ENCODE data around the gene ZC3H14.

The ZC3H14 gene

GRCh38 chr14:88611878-88612277 is 49.0 kb downstream of the ZC3H14 start:
- H3K4me1 Mint-ChIP-seq (ENCODE audit: low read depth) = peaks cover 13% of the 10 kb centered on the region
- no peaks in the 10 kb centered on the region for H3K9me3 Mint-ChIP-seq (ENCODE audit: low read depth)
- H3K27ac Mint-ChIP-seq = no peak overlapping the region
- H3K36me3 Mint-ChIP-seq = peaks cover 15% of the 10 kb centered on the region
- H3K27me3 Mint-ChIP-seq = no peaks in the 10 kb centered on the region
- H3K4me3 Mint-ChIP-seq = no peak overlapping the region

GRCh38 chr14:88612981-88613380 is 50.1 kb downstream of the ZC3H14 start:
- H3K36me3 Mint-ChIP-seq = peaks cover 12% of the 10 kb centered on the region
- H3K9me3 Mint-ChIP-seq (ENCODE audit: low read depth) = no peaks in the 10 kb centered on the region
- peak overlapping the region; percentile 22 for H3K27ac Mint-ChIP-seq
- H3K4me1 Mint-ChIP-seq (ENCODE audit: low read depth) = peaks cover 13% of the 10 kb centered on the region
- no peaks in the 10 kb centered on the region for H3K27me3 Mint-ChIP-seq
- no peak overlapping the region for H3K4me3 Mint-ChIP-seq

DNA sequence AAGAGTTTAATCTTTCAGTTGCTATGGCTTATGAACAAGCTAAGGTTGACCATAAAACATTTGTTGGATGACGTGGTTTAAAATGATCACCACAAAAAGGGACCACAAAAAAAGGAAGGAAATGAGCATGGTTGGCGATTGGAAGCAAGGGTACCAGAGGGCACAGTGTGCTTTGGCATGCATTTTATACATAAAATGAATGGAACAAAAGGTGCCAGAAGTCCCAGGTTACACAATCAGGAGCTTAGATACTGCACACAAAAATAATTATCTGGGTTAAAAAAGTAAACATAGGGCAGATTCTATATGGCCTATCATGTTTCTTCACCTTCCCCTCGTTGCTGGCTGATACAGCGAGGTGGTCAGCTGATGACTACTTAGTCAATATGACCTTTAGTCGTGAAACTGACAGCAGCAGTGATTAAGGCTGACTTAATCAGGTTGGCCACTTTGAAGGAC is 50.7 kb downstream of the ZC3H14 start:
- peaks cover 13% of the 10 kb centered on the region for H3K36me3 Mint-ChIP-seq
- H3K27ac Mint-ChIP-seq = no peak overlapping the region
- H3K4me3 Mint-ChIP-seq = no peak overlapping the region
- H3K27me3 Mint-ChIP-seq = no peaks in the 10 kb centered on the region
- H3K9me3 Mint-ChIP-seq (ENCODE audit: low read depth) = no peaks in the 10 kb centered on the region
- peaks cover 13% of the 10 kb centered on the region for H3K4me1 Mint-ChIP-seq (ENCODE audit: low read depth)

GRCh38 chr14:88614218-88614907 is 51.5 kb downstream of the ZC3H14 start:
- Mint-ChIP-seq H3K27me3 (no peaks in the 10 kb centered on the region), H3K9me3 (ENCODE audit: low read depth) (no peaks in the 10 kb centered on the region), H3K4me1 (ENCODE audit: low read depth) (peaks cover 13% of the 10 kb centered on the region), H3K36me3 (peaks cover 13% of the 10 kb centered on the region), H3K4me3 (no peak overlapping the region), H3K27ac (no peak overlapping the region)

GRCh38 chr14:88616697-88617096 is 53.9 kb downstream of the ZC3H14 start:
- no peak overlapping the region for H3K4me3 Mint-ChIP-seq
- H3K27me3 Mint-ChIP-seq = no peaks in the 10 kb centered on the region
- no peak overlapping the region for H3K27ac Mint-ChIP-seq
- H3K9me3 Mint-ChIP-seq (ENCODE audit: low read depth) = no peaks in the 10 kb centered on the region
- peaks cover 10% of the 10 kb centered on the region for H3K36me3 Mint-ChIP-seq
- H3K4me1 Mint-ChIP-seq (ENCODE audit: low read depth) = peaks cover 12% of the 10 kb centered on the region

DNA sequence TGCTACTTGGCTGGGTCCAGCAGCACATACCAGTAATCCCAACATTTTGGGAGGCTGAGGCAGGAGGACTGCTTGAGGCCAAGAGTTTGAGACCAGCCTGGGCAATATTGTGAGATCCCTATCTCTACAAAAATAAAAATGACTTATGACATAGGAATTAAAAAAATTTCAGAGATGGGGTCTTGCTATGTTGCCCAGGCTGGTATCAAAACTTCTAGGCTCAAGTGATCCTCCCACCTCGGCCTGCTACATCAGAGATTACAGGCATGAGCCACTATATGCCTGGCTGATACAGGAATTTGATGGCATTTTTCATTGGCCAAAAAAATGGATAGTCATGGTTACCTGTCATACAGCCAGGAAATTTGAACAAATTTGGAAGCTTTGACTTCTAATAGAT is 54.6 kb downstream of the ZC3H14 start:
- no peaks in the 10 kb centered on the region for H3K9me3 Mint-ChIP-seq (ENCODE audit: low read depth)
- H3K27ac Mint-ChIP-seq = no peak overlapping the region
- no peaks in the 10 kb centered on the region for H3K27me3 Mint-ChIP-seq
- peaks cover 10% of the 10 kb centered on the region for H3K4me1 Mint-ChIP-seq (ENCODE audit: low read depth)
- peaks cover 10% of the 10 kb centered on the region for H3K36me3 Mint-ChIP-seq
- H3K4me3 Mint-ChIP-seq = no peak overlapping the region

DNA sequence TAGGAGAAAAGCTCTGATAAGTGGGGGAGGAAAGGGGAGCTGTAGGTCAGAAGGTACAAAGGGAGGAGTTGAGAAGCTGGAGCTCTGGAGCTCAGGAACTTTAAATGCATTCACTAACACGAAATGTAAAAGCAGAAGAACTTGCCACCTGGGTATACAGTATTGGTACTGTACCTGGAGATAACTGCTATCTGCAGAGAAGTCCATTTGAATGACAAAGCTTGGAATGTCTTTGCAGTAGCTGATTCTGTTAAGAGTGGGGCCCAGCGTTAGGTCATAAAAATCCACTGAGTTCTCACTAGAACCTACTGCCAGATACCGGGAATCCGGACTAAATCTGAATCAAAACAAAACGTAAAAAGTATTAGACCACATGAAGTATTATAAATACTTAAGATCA is 55.6 kb downstream of the ZC3H14 start:
- Mint-ChIP-seq H3K27ac (no peak overlapping the region), H3K36me3 (peaks cover 5% of the 10 kb centered on the region), H3K4me3 (no peak overlapping the region), H3K27me3 (no peaks in the 10 kb centered on the region), H3K9me3 (ENCODE audit: low read depth) (no peaks in the 10 kb centered on the region), H3K4me1 (ENCODE audit: low read depth) (peaks cover 3% of the 10 kb centered on the region)

GRCh38 chr14:88621100-88621499 is 58.3 kb downstream of the ZC3H14 start:
- Mint-ChIP-seq H3K36me3 (peaks cover 9% of the 10 kb centered on the region), H3K9me3 (ENCODE audit: low read depth) (no peaks in the 10 kb centered on the region), H3K4me3 (no peak overlapping the region), H3K4me1 (ENCODE audit: low read depth) (no peaks in the 10 kb centered on the region), H3K27ac (peak overlapping the region; percentile 43), H3K27me3 (no peaks in the 10 kb centered on the region)

DNA sequence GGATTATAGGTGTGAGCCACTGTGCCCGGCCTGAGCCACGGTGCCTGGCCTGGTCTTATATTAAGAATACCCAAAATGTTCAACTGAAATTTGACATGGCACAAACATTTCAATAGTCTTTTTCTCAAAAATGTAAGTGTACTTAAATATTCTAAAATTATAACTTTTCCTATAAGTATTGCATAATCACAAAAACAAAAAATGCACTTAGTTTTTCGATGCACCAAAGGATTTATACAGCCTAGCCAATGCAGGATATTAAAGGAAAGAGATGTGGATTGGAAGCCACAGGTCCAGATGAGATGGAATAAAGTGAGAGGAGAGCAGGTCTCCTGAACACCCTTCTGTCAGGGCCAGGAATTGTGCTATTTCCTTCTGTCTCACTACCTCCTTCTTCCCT is 62.8 kb downstream of the ZC3H14 start:
- no peaks in the 10 kb centered on the region for H3K9me3 Mint-ChIP-seq (ENCODE audit: low read depth)
- no peaks in the 10 kb centered on the region for H3K4me1 Mint-ChIP-seq (ENCODE audit: low read depth)
- H3K4me3 Mint-ChIP-seq = no peak overlapping the region
- no peak overlapping the region for H3K27ac Mint-ChIP-seq
- H3K27me3 Mint-ChIP-seq = no peaks in the 10 kb centered on the region
- H3K36me3 Mint-ChIP-seq = peaks cover 6% of the 10 kb centered on the region

DNA sequence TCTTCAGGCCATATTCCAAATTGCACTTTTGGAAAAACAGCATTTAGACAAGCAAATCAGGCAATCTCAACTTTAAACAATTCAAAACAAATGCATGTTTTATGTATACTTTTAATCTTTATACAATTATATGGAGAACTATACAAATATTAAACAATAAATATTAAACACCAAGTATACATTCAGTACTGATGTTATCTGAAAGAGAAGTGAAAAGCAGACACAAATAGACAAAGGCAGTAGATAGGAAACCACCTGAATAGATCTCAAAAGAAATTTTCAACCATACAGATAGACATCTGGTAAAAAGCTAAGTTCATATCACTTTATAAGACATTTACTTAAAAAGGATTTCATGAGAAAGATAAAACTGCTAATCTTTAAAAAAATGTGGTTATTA is 65.2 kb downstream of the ZC3H14 start:
- no peaks in the 10 kb centered on the region for H3K9me3 Mint-ChIP-seq (ENCODE audit: low read depth)
- no peaks in the 10 kb centered on the region for H3K4me1 Mint-ChIP-seq (ENCODE audit: low read depth)
- H3K27ac Mint-ChIP-seq = no peak overlapping the region
- no peaks in the 10 kb centered on the region for H3K27me3 Mint-ChIP-seq
- H3K4me3 Mint-ChIP-seq = no peak overlapping the region
- peaks cover 12% of the 10 kb centered on the region for H3K36me3 Mint-ChIP-seq

DNA sequence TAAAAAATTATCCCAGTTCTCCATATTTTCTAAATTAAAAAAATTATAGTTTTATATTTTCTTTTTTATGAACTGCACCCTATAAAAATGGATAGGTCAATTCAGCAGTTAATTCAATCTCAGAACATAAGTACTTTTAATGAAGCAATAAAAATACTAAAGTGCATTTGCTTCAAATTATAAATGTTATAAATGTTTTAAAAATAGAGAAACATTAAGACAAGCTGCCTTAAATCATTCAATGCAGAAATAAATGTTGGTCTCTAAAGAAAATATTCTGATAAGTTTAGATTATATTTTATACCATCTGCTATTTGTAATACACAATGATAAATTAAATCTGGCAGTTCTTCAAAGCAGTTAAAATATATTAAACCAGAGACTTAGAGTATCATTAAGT is 65.6 kb downstream of the ZC3H14 start:
- Mint-ChIP-seq H3K4me1 (ENCODE audit: low read depth) (no peaks in the 10 kb centered on the region), H3K27me3 (no peaks in the 10 kb centered on the region), H3K27ac (no peak overlapping the region), H3K4me3 (no peak overlapping the region), H3K9me3 (ENCODE audit: low read depth) (no peaks in the 10 kb centered on the region), H3K36me3 (peaks cover 12% of the 10 kb centered on the region)

DNA sequence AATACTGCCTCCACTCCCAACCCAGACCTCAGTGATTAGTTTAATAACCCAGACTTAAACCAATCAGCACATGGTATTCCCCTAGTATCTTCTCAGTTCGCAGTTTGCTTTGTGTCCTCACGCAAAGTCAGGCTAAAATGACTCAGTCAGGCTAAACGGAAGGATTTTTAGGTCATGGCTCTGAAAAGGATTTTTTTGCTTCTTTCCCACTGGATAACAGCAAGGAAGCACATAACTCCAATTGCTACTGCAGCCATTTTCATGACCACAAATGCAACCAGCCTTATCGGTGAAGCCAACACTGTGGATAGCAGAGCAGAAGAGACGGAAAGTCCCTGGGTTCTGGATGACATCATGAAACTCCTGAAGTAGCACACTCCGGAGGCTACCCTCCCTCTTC is 67.7 kb downstream of the ZC3H14 start:
- no peaks in the 10 kb centered on the region for H3K4me1 Mint-ChIP-seq (ENCODE audit: low read depth)
- no peak overlapping the region for H3K4me3 Mint-ChIP-seq
- H3K36me3 Mint-ChIP-seq = peaks cover 11% of the 10 kb centered on the region
- H3K27me3 Mint-ChIP-seq = no peaks in the 10 kb centered on the region
- H3K9me3 Mint-ChIP-seq (ENCODE audit: low read depth) = no peaks in the 10 kb centered on the region
- no peak overlapping the region for H3K27ac Mint-ChIP-seq

- Mint-ChIP-seq H3K9me3 (ENCODE audit: low read depth) (no peaks in the 10 kb centered on the region), H3K4me3 (no peak overlapping the region), H3K4me1 (ENCODE audit: low read depth) (no peaks in the 10 kb centered on the region), H3K36me3 (peaks cover 12% of the 10 kb centered on the region), H3K27me3 (no peaks in the 10 kb centered on the region), H3K27ac (no peak overlapping the region)
Measured at GRCh38 chr14:88631091-88631490, 68.3 kb downstream of the ZC3H14 start.

GRCh38 chr14:88632512-88632911 is 69.7 kb downstream of the ZC3H14 start:
- H3K27ac Mint-ChIP-seq = no peak overlapping the region
- no peak overlapping the region for H3K4me3 Mint-ChIP-seq
- H3K27me3 Mint-ChIP-seq = no peaks in the 10 kb centered on the region
- no peaks in the 10 kb centered on the region for H3K4me1 Mint-ChIP-seq (ENCODE audit: low read depth)
- no peaks in the 10 kb centered on the region for H3K9me3 Mint-ChIP-seq (ENCODE audit: low read depth)
- H3K36me3 Mint-ChIP-seq = peaks cover 18% of the 10 kb centered on the region

GRCh38 chr14:88639221-88639620 is 76.4 kb downstream of the ZC3H14 start:
- no peaks in the 10 kb centered on the region for H3K27me3 Mint-ChIP-seq
- H3K4me1 Mint-ChIP-seq (ENCODE audit: low read depth) = no peaks in the 10 kb centered on the region
- H3K4me3 Mint-ChIP-seq = no peak overlapping the region
- no peak overlapping the region for H3K27ac Mint-ChIP-seq
- H3K36me3 Mint-ChIP-seq = peaks cover 49% of the 10 kb centered on the region
- peaks cover 13% of the 10 kb centered on the region for H3K9me3 Mint-ChIP-seq (ENCODE audit: low read depth)

DNA sequence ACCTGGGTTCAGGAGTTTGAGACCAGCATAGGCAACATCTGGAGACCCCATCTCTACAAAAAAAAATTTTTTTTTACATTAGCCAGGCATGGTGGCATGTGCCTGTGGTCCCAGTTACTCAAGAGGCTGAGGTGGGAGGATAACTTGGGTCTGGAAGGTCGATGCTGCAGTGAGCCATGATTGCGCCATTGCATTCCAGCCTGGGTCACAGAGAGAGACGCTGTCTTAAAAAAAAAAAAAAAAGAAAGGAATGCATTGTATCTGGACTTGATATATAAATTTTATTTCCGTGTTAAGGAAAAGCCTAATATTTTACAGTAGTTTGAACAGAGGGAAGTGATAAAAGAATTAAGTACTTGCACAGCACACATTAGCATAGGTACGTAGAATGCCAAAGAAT is 97.2 kb downstream of the ZC3H14 start:
- peaks cover 25% of the 10 kb centered on the region for H3K36me3 Mint-ChIP-seq
- no peaks in the 10 kb centered on the region for H3K4me1 Mint-ChIP-seq (ENCODE audit: low read depth)
- no peaks in the 10 kb centered on the region for H3K9me3 Mint-ChIP-seq (ENCODE audit: low read depth)
- H3K27me3 Mint-ChIP-seq = no peaks in the 10 kb centered on the region
- H3K27ac Mint-ChIP-seq = no peak overlapping the region
- H3K4me3 Mint-ChIP-seq = no peak overlapping the region

Measured in activated naive CD8-positive, alpha-beta T cell (primary cell).